Natural killer cell treated with Interleukin-12 subunit alpha and Interleukin-12 subunit beta and Interleukin-15 and Interleukin-18, amount 100 ng/mL, for 72 hours (primary cell): ENCODE results near the gene OSTM1. TPM values are rescaled to one million over a fixed set of nuclear protein-coding genes. Genes with fewer than 3 reads are reported as not detected.

Experiments
- ATAC-seq, 2 donors: fragments of 150-1000 bp; cut with Tn5 transposase in 1 of 2; sonication (Bioruptor Pico), chemical (Tn5 transposase) in 1 of 2; 2 replicates each; pipeline ENCODE4 v1.10.0; 2021
- DNase-seq: peaks from one replicate; pipeline ENCODE4 v3.0.0; 2022; ENCODE audit warnings: low spot score
- H3K27ac Mint-ChIP-seq, 2 donors: 1 replicate in 1 of 2; 2 replicates in 1 of 2; pipeline ENCODE4 v1.8.0; 2022; ENCODE audit warnings: mixed read lengths in 2 of 2, mild to moderate bottlenecking in 1 of 2, moderate library complexity in 1 of 2
- H3K27me3 Mint-ChIP-seq, 2 donors: 1 replicate in 1 of 2; 2 replicates in 1 of 2; pipeline ENCODE4 v1.8.0; 2022; ENCODE audit warnings: mixed read lengths in 2 of 2
- H3K36me3 Mint-ChIP-seq: one replicate; pipeline ENCODE4 v1.8.0; 2022; ENCODE audit warnings: mixed read lengths
- H3K4me1 Mint-ChIP-seq, 2 donors: 1 replicate in 1 of 2; 2 replicates in 1 of 2; pipeline ENCODE4 v1.8.0; 2022; ENCODE audit warnings: low read depth in 2 of 2, mixed read lengths in 2 of 2, mild to moderate bottlenecking in 1 of 2
- H3K4me3 Mint-ChIP-seq: one replicate; pipeline ENCODE4 v1.8.0; 2022; ENCODE audit warnings: mixed read lengths
- H3K9me3 Mint-ChIP-seq: 2 replicates; pipeline ENCODE4 v1.8.0; 2022; ENCODE audit warnings: mixed read lengths
- total RNA-seq, 2 donors: library from RNA; stranded (reverse); gene quantifications; one replicate each; pipeline ENCODE4 v1.2.3, GENCODE V29; 2022

Gene OSTM1
- total RNA-seq, 2 donors from 2014 or later, result 37.7 to 55.6 TPM

DNA sequence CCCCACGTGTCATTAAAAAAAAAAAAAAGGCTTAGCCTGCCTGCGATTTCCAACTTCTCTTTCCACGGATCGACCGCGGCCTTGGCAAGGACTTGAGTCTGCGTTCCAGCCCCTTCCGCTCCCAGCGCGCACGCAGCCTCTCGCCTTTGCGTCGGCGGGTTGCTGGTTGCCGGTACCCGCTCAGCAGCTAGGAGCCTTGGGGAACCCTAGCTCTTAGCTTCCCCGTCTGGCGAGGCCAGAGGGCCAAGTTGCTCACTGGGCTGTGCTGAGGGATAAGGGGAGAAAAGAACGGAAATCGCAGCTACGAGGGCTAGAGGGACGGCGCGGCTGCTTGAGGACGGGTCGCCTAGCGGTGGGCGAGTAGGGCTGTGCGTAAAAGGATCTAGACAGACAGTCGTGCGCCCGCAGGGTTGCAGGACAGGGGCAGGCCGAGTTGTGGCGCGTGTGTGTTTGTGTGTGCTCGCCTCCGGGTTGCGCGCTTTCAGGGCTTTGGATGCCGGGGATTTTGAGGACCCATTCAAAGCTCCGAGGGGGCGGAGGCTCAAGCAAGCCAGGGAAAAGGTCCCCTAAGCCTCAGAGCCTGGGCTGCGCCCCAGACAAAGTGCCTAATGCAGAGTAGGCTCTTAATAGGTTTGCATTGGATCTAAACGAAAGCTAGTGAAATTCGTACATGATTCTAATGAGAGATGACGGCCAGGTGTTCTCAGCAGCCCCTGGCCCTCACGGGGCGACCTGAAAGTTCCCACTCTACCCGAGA, 40.5 kb upstream of the OSTM1 start:
- Mint-ChIP-seq H3K27ac (no peak overlapping the region), H3K36me3 (peaks cover 6% of the 10 kb centered on the region), H3K4me3 (peak overlapping the region; percentile 68), H3K27me3 (peaks cover 54 to 80% of the 10 kb centered on the region in 2 donors), H3K9me3 (no peaks in the 10 kb centered on the region), H3K4me1 (peaks cover 31 to 41% of the 10 kb centered on the region in 2 donors)
- ATAC-seq, result peak in 1 of 2 donors; percentile 19
- no peak for DNase-seq

DNA sequence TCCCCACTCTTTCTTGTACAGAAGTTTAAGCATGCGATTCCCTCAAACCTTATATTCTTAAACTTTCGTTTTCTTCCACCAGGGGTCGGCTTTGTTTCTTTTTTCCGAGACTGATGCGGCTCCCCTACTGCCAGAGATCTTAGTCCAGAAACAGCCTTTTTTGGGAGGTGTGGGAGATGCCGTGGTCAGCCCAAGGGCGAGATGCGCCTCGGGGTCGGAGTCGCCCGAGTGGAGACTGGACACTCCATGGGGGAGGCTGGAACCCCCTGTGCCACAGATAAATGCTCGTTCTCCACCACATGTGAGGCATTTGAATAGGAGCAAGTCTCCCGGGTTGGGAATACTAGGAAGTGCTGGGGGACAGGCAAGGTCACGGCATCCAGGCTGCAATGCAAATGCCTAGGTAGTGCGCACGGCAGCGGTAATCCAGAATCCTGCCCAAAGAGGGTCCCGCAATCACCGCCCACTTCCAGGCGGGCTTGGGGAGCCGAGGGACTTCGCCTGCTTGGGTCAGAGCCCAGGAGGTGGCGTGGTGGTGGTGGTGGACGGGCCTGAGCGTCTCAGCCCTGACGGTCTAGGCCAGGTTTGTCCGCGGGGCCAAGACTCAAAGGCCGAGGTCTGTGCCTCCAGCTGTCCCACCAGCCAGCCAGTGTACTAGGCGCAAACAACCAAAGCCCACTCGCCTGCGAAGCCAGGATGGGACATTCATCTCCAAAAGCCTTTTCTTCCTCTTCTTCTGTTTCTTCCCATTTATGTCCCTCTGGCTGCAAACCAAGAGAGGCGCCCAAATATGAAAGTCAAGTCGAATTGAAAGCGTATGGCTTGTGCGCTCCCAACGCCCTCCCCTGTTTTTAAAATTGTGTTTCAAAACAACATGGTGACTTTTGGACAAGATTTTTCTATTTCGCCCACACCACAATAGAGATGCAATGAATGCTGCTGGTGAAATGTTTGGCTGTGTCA, 39.3 kb upstream of the OSTM1 start:
- H3K27me3 Mint-ChIP-seq, result peaks cover 55 to 80% of the 10 kb centered on the region in 2 donors
- H3K4me3 Mint-ChIP-seq, result peak overlapping the region; percentile 68
- H3K9me3 Mint-ChIP-seq, result no peaks in the 10 kb centered on the region
- ATAC-seq, result no peak
- H3K4me1 Mint-ChIP-seq, result peaks cover 27 to 37% of the 10 kb centered on the region in 2 donors
- H3K27ac Mint-ChIP-seq, result no peak overlapping the region
- peaks cover 6% of the 10 kb centered on the region for H3K36me3 Mint-ChIP-seq
- DNase-seq, result no peak

DNA sequence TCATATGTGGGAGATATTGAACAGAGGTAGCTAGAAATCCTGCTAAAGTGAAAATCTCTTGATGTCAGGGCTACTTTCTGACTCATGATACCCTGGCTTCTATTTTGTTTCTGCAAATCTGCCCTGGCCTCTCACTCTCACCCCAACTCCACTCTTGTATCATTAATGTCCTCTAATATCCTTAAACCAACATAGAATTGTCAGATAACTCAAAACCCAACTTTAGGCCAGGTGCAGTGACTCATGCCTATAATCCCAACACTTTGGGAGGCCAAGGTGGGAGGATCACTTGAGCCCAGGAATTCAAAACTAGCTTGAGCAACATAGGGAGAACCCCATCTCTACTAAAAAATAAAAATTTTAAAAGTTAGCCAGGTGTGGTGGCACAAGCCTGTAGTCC, 33.8 kb upstream of the OSTM1 start:
- H3K27me3 Mint-ChIP-seq, result peaks cover 30 to 36% of the 10 kb centered on the region in 2 donors
- no peak for DNase-seq

DNA sequence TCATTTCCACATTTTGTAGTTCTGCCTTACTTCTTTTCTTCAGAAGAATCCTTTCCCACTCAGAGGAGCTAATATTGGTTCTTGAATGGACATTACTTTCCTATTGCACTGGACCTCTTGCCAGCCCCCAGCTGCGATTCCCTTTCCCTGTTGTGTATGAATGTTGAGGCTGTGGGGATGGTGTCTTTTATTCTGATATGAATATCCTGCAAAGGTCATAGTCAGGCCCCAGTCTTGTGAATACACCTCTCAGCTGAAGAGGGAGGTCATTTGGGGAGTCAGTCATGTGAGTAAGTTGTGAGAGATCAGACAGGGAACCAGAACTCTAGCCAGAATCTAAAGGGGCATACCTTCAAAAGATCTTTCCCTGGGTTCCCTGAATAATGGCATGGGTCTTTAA, 32.6 kb upstream of the OSTM1 start:
- no peak for ATAC-seq
- Mint-ChIP-seq H3K27me3 (peaks cover 19 to 23% of the 10 kb centered on the region in 2 donors), H3K4me3 (no peak overlapping the region), H3K27ac (no peak overlapping the region), H3K36me3 (no peaks in the 10 kb centered on the region), H3K4me1 (no peaks in the 10 kb centered on the region), H3K9me3 (no peaks in the 10 kb centered on the region)
- no peak for DNase-seq

More for the DNA sequence above, 33.8 kb upstream of the OSTM1 start:
- Mint-ChIP-seq H3K36me3 (no peaks in the 10 kb centered on the region), H3K4me3 (no peak overlapping the region), H3K27ac (no peak overlapping the region), H3K4me1 (peaks cover 2 to 3% of the 10 kb centered on the region in 2 donors), H3K9me3 (no peaks in the 10 kb centered on the region)
- ATAC-seq, result no peak

DNA sequence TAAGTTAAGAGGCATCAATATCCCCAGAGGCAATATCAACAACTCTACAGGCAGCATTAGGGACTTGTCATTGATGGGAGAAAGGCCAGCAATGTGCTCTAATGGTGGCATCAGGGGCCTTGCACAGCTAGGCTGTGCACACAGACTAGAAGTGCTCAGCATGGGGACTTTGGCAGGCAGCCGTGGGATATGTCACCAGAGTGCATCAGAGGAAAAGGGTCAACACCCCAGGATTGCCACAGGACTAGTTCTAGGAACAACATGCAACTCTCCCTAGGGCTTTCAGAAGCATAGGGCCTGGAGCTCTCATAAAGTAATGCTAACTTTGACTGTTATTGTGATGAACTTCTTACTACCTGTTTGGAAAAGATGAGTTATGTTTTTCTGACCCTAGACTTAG, 32.2 kb upstream of the OSTM1 start:
- no peak overlapping the region for H3K27ac Mint-ChIP-seq
- H3K9me3 Mint-ChIP-seq, result no peaks in the 10 kb centered on the region

DNA sequence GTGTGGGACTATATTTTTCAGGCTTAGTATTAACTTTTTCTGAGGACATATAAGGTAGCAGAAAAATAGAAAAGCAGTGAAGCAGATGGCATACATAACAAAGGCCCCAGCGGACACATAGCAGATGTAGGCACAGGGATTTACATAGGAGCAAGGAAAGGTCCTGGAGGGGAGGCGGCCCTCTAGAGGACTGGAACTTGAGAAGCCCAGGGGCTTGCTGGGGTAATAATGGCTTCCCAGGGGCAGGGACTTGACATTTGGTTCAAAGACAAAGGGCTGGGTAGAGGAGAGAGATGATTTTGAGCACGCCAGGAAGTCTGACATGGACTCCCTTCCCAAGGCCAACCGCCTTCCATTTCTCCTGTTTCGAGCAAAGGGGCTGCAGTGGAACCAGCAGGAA, 31.7 kb upstream of the OSTM1 start:
- Mint-ChIP-seq H3K9me3 (no peaks in the 10 kb centered on the region), H3K36me3 (no peaks in the 10 kb centered on the region), H3K27ac (no peak overlapping the region), H3K4me3 (no peak overlapping the region), H3K4me1 (no peaks in the 10 kb centered on the region), H3K27me3 (peaks cover 14% of the 10 kb centered on the region in 2 donors)
- DNase-seq, result no peak
- ATAC-seq, result no peak

More for the DNA sequence above, 32.2 kb upstream of the OSTM1 start:
- Mint-ChIP-seq H3K4me1 (no peaks in the 10 kb centered on the region), H3K36me3 (no peaks in the 10 kb centered on the region), H3K4me3 (no peak overlapping the region), H3K27me3 (peaks cover 16 to 19% of the 10 kb centered on the region in 2 donors)
- no peak for ATAC-seq
- DNase-seq, result no peak

DNA sequence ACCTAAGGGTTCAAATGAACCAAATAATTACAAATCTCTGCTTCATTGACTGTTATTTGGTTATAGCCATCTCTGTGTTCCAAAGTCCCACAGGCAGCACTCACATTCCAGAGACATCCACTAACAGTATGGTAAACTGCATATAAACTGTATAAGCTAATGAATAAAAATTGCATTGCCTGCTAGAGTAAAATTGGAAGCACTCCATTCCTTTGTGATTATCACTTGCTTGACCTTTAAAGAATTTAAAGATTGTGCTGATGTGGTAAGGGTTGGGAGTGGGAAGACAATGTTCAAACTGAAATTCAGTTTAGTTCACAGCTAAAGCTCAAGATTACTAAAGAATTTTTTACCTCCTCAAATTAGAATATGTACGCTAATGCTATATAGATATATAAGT, 31.0 kb upstream of the OSTM1 start:
- Mint-ChIP-seq H3K27me3 (peaks cover 7 to 12% of the 10 kb centered on the region in 2 donors), H3K36me3 (no peaks in the 10 kb centered on the region), H3K4me1 (no peaks in the 10 kb centered on the region), H3K9me3 (no peaks in the 10 kb centered on the region), H3K4me3 (no peak overlapping the region), H3K27ac (no peak overlapping the region)
- DNase-seq (no peak), ATAC-seq (no peak)

DNA sequence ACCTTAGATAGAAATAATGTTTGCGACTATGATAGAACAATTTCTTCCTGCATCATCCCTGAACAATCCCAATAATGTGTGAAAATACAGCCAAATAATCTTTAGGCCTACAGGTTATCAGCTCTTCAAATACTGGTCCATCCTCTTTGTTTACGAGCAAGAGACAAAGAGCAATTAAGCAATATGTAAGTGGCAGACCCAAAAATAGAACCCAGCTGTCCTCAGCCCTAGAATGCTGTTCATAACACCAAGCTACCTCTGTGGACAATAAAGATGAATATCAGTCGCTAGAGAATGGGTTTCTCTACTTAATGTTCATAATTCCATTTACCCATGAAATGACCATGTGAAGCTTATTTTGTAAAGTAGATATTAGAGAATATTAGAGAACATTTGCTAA, 28.4 kb upstream of the OSTM1 start:
- H3K4me3 Mint-ChIP-seq, result no peak overlapping the region
- H3K4me1 Mint-ChIP-seq, result no peaks in the 10 kb centered on the region
- ATAC-seq, result no peak
- no peak for DNase-seq
- H3K9me3 Mint-ChIP-seq, result no peaks in the 10 kb centered on the region
- peaks cover 11 to 14% of the 10 kb centered on the region in 2 donors for H3K27me3 Mint-ChIP-seq
- H3K36me3 Mint-ChIP-seq, result no peaks in the 10 kb centered on the region
- no peak overlapping the region for H3K27ac Mint-ChIP-seq

DNA sequence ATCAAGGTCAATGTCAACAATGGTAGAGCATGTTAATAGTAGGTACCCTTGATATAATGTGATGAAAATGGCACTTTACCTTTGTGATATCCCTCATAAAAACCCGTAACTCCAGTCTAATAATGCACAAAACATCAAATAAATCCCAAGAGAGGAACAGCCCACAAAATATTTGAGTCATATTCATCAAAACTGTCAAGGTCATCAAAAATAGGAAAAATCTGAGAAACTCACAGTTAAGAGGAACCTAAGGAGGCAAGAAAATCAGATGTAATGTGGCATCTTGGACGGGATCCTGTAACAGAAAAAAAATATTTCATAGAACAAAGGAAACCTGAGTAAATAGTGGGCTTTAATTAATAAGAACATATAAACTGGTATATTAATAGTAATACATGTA, 25.5 kb upstream of the OSTM1 start:
- no peak overlapping the region for H3K27ac Mint-ChIP-seq
- no peaks in the 10 kb centered on the region for H3K4me1 Mint-ChIP-seq
- peaks cover 16 to 17% of the 10 kb centered on the region in 2 donors for H3K27me3 Mint-ChIP-seq
- DNase-seq, result no peak
- H3K9me3 Mint-ChIP-seq, result no peaks in the 10 kb centered on the region
- H3K36me3 Mint-ChIP-seq, result no peaks in the 10 kb centered on the region
- H3K4me3 Mint-ChIP-seq, result no peak overlapping the region
- no peak for ATAC-seq

DNA sequence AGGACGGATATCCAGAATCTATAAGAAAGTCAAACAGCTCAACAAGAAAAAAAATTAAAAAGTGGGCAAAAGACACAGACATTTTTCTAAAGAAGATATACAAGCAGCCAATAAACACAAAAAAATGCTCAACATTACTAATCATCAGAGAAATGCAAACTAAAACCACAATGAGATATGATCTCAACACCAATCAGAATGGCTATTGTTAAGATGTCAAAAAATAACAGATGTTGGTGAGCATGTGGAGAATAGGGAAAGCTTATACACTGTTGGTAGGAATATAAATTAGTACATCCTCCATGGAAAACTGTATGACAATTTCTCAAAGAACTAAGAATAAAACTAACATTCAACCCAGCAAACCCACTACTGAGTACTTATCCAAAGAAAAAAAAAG, 23.3 kb upstream of the OSTM1 start:
- H3K27me3 Mint-ChIP-seq, result peaks cover 16 to 17% of the 10 kb centered on the region in 2 donors
- H3K9me3 Mint-ChIP-seq, result no peaks in the 10 kb centered on the region
- H3K4me1 Mint-ChIP-seq, result no peaks in the 10 kb centered on the region
- DNase-seq (no peak), ATAC-seq (no peak)
- H3K4me3 Mint-ChIP-seq, result no peak overlapping the region
- no peak overlapping the region for H3K27ac Mint-ChIP-seq
- no peaks in the 10 kb centered on the region for H3K36me3 Mint-ChIP-seq

DNA sequence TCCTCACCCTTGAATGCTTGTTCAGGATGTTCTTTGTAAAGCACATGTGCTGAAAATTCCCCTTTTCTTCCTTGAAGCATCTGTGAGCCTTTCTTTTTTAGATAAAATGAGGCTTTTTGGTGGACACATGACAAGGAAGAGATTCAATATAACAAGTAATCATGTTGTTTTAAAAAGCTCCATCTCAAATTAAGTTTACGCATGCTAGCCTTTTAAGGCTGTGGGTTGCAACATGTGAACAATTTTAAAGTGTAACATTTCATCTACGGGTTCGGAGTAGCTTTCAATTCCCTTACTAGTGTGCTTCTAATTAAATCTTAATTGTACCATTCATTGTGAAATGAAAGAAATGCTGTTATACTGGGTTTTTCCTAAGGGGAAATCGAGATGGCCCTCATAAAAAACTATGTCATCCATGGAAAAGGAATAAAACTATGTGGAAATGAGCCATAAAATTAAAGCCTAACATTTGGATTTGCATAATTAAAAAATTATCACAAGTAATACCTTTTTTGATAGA, 19.3 kb upstream of the OSTM1 start:
- Mint-ChIP-seq H3K27me3 (peaks cover 16 to 18% of the 10 kb centered on the region in 2 donors), H3K4me1 (no peaks in the 10 kb centered on the region), H3K4me3 (no peak overlapping the region), H3K27ac (no peak overlapping the region), H3K9me3 (no peaks in the 10 kb centered on the region), H3K36me3 (no peaks in the 10 kb centered on the region)
- no peak for DNase-seq
- ATAC-seq, result no peak

DNA sequence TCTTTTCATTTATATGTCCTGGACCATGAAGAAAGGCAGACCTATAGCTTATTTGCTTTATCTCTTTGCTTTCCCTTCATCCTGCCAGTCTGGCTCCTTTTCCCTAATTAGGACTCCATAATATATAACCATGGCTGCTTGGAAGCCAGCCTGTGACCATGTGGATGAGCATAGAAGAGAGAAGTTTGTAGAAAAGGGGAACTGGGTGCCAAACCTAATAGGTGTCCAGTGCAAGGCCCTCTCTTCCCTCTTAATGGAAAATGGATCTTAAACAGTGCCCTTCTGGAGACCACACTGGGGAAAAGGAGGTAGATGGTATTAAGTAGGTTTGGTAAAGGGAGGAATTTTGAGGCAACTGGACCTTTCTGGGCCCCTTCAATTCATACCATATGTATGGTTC, 16.7 kb upstream of the OSTM1 start:
- no peaks in the 10 kb centered on the region for H3K4me1 Mint-ChIP-seq
- no peak overlapping the region for H3K4me3 Mint-ChIP-seq
- H3K9me3 Mint-ChIP-seq, result no peaks in the 10 kb centered on the region
- peaks cover 10 to 18% of the 10 kb centered on the region in 2 donors for H3K27me3 Mint-ChIP-seq
- no peak for ATAC-seq
- H3K36me3 Mint-ChIP-seq, result no peaks in the 10 kb centered on the region
- H3K27ac Mint-ChIP-seq, result no peak overlapping the region
- DNase-seq, result no peak

DNA sequence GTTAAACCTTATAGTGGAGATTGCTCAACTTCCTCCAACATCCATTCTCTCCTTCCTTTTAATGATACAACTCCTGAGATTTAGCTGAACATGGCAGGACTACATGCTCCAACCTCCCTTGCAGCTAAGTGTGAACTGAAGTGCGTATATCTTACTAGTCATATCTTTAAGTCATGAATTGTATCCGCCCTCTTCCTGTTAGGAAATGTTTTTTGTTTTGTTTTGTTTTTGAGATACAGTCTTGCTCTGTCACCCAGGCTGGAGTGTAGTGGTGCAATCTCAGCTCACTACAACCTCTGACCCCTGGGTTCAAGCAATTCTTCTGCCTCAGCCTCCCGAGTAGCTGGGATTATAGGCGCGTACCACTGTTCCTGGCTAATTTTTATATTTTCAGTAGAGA, 8.8 kb upstream of the OSTM1 start:
- Mint-ChIP-seq H3K4me3 (no peak overlapping the region), H3K9me3 (no peaks in the 10 kb centered on the region), H3K4me1 (no peaks in the 10 kb centered on the region), H3K27me3 (peaks cover 27 to 34% of the 10 kb centered on the region in 2 donors), H3K27ac (no peak overlapping the region), H3K36me3 (no peaks in the 10 kb centered on the region)
- ATAC-seq, result no peak
- DNase-seq, result no peak

DNA sequence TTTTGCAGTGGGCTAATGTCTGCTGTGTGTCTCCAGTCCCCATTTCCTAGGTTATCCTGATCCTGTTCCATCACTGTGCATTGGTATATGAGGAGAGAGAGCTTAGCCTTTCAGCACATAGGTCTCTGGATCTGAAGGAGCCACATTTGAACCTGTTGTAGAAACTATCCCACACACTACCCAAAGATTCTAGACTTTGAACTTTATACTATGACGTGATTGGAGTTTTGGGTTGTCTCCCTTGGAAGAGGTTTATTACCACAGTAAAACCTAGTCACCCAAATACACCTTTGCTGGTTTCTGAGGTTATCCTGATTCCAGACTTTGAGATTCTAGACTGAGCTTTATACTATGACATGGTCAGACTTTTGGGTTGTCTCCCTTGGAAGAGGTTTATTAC, 8.0 kb upstream of the OSTM1 start:
- Mint-ChIP-seq H3K36me3 (no peaks in the 10 kb centered on the region), H3K27ac (no peak overlapping the region), H3K4me3 (no peak overlapping the region), H3K4me1 (no peaks in the 10 kb centered on the region), H3K27me3 (peaks cover 31 to 37% of the 10 kb centered on the region in 2 donors), H3K9me3 (no peaks in the 10 kb centered on the region)
- ATAC-seq (no peak), DNase-seq (no peak)
